ENCODE data around the gene TXN. TPM values are rescaled to one million over a fixed set of nuclear protein-coding genes. Genes with fewer than 3 reads are reported as not detected.

The TXN gene
- total RNA-seq, 1 experiment from 2014 or later = 280 TPM

GRCh38 chr9:110249603-110250002 is 6.7 kb downstream of the TXN start:
- no peaks in the 10 kb centered on the region for H3K27me3 Mint-ChIP-seq (ENCODE audit: low read depth)
- no peak overlapping the region for H2BK20ac ChIP-seq (ENCODE audit: low read depth, low read length, poor library complexity, severe bottlenecking)
- WGBS (ENCODE audit: extremely low coverage, insufficient read length, low lambda C conversion rate) = no CpG with 5 or more reads among the region's 4 CpGs
- no peak overlapping the region for H4K91ac ChIP-seq (ENCODE audit: insufficient read length, low read depth, low read length)
- no peak overlapping the region for H2BK12ac ChIP-seq (ENCODE audit: insufficient read length, low read depth, low read length)
- peaks cover 3% of the 10 kb centered on the region for H3K79me1 ChIP-seq (ENCODE audit: insufficient read depth, low read depth, low read length, poor library complexity, severe bottlenecking)
- no peaks in the 10 kb centered on the region for H3K9me3 Mint-ChIP-seq
- no peak overlapping the region for H2AFZ ChIP-seq (ENCODE audit: low read length)
- no peak for DNase-seq
- H4K20me1 ChIP-seq (ENCODE audit: control insufficient read depth, insufficient read depth, insufficient read length) = no peaks in the 10 kb centered on the region
- H3K4me1 Mint-ChIP-seq = peaks cover 17 to 20% of the 10 kb centered on the region in 2 experiments
- H3K36me3 Mint-ChIP-seq (ENCODE audit: insufficient read depth in 1 of 3, low read depth in 3 of 3) = peaks cover 13 to 52% (median 41%) of the 10 kb centered on the region in 3 experiments
- TF ChIP-seq CTCF (conservative IDR thresholded peaks at IDR 0.05) = no peak
- no peaks in the 10 kb centered on the region; the same call in 1 of the 2 replicates for H3K4me1 ChIP-seq (ENCODE audit: insufficient read depth, low read length)
- no peak overlapping the region for H3K56ac ChIP-seq (ENCODE audit: insufficient read length, low read depth, low read length)
- no peak overlapping the region for H3K4me2 ChIP-seq (ENCODE audit: insufficient read depth, insufficient read length, low read length)
- no peak overlapping the region for H3K4ac ChIP-seq (ENCODE audit: low read depth, low read length)
- H3T11ph ChIP-seq (ENCODE audit: low read length) = no peak overlapping the region
- H3K79me2 ChIP-seq (ENCODE audit: insufficient read depth, low read length) = peaks cover 28% of the 10 kb centered on the region; the same call in 1 of the 2 replicates
- no peaks in the 10 kb centered on the region for H3K23me2 ChIP-seq (ENCODE audit: insufficient read length, low read depth, low read length, poor library complexity, severe bottlenecking)
- H3K9ac ChIP-seq (ENCODE audit: extremely low read depth, insufficient read length, low read length) = no peak overlapping the region
- H3K14ac ChIP-seq (ENCODE audit: insufficient read depth, low read length) = no peak overlapping the region
- no peak overlapping the region for H3K27ac ChIP-seq (ENCODE audit: insufficient read length, low read depth, low read length)
- H3K27ac Mint-ChIP-seq = no peak overlapping the region; a peak in 2 of 7 replicates
- H3K27me3 ChIP-seq (ENCODE audit: insufficient read depth, low read length) = no peaks in the 10 kb centered on the region
- H3K23ac ChIP-seq (ENCODE audit: insufficient read length, low read depth, low read length) = no peak overlapping the region
- no peak overlapping the region for H3K18ac ChIP-seq (ENCODE audit: insufficient read length, low read depth, low read length)
- no peak overlapping the region; the same call in 1 of the 2 replicates for H2BK15ac ChIP-seq (ENCODE audit: low read depth, low read length)
- no peaks in the 10 kb centered on the region for H3K9me3 ChIP-seq (ENCODE audit: control insufficient read depth, low read depth, low read length)
- no peak overlapping the region for H4K8ac ChIP-seq (replicated peaks; ENCODE audit: insufficient read length, low read depth, low read length)
- no peak overlapping the region for H2BK5ac ChIP-seq (ENCODE audit: insufficient read length, low read length)
- no peak overlapping the region for H3K4me3 Mint-ChIP-seq
- H2BK120ac ChIP-seq (ENCODE audit: low read depth, low read length, poor library complexity, severe bottlenecking) = no peak overlapping the region
- H4K5ac ChIP-seq (ENCODE audit: insufficient read length, low read depth, low read length) = no peak overlapping the region
- H2AK5ac ChIP-seq (ENCODE audit: insufficient read length, low read length) = no peak overlapping the region

Data from H9 (cell line).